ENCODE data around the gene LRRC52. TPM values are rescaled to one million over a fixed set of nuclear protein-coding genes. Genes with fewer than 3 reads are reported as not detected.

The LRRC52 gene, protein sequence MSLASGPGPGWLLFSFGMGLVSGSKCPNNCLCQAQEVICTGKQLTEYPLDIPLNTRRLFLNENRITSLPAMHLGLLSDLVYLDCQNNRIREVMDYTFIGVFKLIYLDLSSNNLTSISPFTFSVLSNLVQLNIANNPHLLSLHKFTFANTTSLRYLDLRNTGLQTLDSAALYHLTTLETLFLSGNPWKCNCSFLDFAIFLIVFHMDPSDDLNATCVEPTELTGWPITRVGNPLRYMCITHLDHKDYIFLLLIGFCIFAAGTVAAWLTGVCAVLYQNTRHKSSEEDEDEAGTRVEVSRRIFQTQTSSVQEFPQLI
- not detected in 5 replicates for total RNA-seq (2022; extraction: Qiagen RNA extraction; ENCODE audit: low read depth)

GRCh38 chr1:165543532-165544438 is at the start of gene LRRC52:
LRRC52 (plus strand) TSS chr1:165544000; CDS start chr1:165544297, 297 bp downstream.

Other genes with a start within 250 kb of the LRRC52 start
- not detected in 5 replicates for gene LMX1A, start 187.3 kb upstream of the LRRC52 start, total RNA-seq (2022; extraction: Qiagen RNA extraction; ENCODE audit: low read depth)
- not detected in 5 replicates for gene RXRG, start 98.9 kb upstream of the LRRC52 start, total RNA-seq (2022; extraction: Qiagen RNA extraction; ENCODE audit: low read depth)
- gene MGST3, start 87.2 kb downstream of the LRRC52 start, total RNA-seq (2022; extraction: Qiagen RNA extraction; ENCODE audit: low read depth), result 191 to 262 TPM (median 195 TPM) in 5 replicates
- gene ALDH9A1, start 154.6 kb downstream of the LRRC52 start, total RNA-seq (2022; extraction: Qiagen RNA extraction; ENCODE audit: low read depth), result 40.0 to 45.2 TPM (median 40.7 TPM) in 5 replicates
- gene TMCO1, start 224.9 kb downstream of the LRRC52 start, total RNA-seq (2022; extraction: Qiagen RNA extraction; ENCODE audit: low read depth), result 163 to 185 TPM (median 170 TPM) in 5 replicates